Ammon's horn (tissue), 1 donor: Measurements from ENCODE around the gene NXNL2.

Experiments used
- DNase-seq: peaks from one replicate; pipeline ENCODE4 v3.0.0-alpha.2; 2016; ENCODE audit warnings: low spot score

NXNL2 gene

DNA sequence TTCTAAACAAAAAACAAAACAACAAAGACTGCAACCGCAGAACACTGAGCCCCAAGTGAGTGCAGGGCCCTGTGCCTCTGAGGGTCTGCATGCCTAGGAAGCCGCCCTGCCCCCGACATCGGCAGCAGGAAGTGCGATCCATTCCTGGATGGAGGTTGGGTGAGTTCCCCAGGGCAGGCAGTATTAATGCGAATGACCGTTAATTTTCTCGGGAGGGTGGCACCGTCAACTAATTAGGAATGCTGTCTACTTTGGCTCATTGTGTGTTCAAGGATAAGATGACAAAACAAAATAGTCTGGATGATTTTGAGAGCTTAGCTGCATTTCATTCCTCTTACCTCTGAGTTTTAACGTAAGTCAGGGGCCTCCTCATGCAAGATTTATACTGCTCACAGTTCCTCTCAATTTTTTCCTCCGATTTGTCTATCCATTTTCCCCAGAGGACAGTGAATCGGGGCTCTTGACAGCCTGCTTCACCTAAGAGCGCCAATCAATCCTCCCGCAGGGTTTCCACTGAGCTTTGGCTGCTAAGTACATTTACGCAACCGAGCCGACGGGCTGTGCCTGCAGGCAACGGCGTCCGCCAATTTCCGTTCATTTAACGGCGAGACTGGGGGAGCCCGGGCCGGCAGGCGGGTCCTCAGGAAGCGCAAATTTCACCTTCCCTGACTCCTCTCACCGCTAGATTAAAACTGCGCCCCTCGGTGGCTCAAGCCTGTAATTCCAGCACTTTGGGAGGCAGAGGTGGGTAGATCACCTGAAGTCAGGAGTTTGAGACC, 2.9 kb upstream of the NXNL2 start:
- DNase-seq, result no peak

DNA sequence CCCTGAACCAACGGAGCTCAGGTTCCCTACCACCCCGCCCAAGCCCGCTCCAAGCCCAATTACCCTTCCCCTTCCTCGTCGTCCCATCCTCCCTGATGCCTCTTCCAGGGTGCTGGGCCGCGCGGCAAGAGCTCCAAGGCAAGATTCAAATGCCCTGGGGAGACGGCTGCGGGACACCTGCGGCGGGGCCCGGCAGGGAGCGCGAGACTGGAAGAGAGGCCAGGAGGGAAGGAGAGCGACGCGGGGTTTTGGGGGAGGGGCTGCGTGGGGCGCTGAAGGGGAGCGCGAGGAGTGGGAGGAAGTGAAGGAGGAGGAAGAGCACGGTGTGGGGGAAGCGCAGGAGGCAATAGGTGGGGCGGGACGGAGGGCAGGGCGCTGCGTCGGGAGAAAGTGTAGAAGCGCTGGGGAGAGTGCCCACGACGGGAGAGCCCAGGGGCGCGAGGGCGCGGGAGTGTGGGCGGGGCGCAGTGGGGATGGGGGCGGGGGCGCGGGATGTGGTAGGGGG, 975 bp upstream of the NXNL2 start:
- no peak for DNase-seq

DNA sequence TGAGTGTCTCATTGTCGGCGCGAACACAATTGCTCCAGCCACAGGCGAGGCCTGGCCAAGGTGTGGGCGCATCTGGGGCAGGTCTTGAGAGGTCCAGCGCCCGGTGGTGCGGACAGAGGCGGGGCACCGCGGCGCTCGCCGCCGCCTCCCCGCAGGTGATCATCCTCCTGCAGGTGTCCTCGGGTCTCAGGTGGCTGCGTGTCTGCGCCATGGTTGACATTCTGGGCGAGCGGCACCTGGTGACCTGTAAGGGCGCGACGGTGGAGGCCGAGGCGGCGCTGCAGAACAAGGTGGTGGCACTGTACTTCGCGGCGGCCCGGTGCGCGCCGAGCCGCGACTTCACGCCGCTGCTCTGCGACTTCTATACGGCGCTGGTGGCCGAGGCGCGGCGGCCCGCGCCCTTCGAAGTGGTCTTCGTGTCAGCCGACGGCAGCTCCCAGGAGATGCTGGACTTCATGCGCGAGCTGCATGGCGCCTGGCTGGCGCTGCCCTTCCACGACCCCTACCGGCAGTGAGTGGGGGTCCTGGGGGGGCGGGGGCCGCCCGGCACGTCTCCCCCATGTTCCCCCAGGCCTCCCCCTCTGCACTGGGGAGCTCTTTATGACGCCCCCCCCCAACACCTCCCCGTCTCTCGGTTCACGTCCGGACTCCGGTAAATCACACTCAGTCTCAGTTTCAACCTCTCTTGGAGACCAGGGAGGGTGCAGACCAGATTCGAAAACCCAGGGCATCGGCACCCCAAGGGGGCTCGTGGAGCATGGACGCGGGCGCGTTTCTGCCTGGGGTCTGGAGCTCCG, 446 bp downstream of the NXNL2 start:
- no peak for DNase-seq

DNA sequence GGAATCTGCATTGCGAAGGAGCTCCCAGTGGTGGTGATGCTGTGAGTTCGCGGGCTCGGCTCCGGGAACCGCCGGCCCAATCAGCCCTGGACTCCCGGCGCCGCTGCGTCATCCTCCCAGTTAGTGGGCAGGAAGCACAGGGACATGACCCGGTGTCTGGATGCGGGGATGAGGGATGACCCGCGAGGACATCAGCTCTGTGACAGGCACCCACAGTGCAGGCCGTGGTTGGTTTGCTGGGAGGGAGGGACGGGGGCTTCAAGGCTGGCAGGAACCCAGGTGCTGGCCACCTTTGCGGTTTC, 996 bp downstream of the NXNL2 start:
- DNase-seq, result no peak

DNA sequence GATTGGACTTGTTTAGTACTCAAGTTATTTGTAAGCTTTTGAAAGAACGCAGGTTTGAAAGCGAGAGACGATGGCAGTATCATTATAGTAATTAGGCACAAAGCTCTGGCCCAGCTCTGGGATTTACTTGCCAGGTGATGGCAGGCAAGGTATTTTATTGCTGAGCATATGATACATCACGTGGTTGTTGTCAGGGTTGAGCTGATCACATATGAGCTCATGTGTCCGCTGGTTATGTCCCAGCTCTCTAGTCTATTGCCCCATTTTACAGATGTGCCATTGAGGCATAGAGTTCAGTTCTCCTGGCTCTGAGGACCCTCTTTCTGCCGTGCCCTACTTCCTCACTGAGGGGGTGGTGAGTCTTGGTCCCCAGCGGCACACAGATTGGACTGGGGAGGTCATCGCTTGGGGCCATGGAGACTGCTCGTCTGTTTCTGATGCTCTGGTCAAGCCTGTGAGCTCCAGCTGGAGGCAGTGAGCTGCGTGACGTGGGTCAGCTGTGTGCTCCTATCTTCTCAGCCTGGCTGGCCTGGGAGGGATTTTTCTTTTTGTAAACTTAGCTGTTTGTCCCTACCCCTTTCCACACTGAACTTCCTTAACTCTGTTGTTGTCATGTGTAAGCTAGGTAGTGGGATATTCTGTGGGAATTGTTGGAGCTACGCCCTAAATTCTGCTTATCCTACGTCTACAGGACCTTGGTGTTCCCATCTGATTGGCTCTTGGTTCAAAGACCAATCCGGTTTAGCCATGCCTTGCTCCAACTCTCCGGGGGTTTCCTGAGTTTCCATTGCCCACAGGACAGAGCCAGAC, 2.2 kb downstream of the NXNL2 start:
- no peak for DNase-seq

DNA sequence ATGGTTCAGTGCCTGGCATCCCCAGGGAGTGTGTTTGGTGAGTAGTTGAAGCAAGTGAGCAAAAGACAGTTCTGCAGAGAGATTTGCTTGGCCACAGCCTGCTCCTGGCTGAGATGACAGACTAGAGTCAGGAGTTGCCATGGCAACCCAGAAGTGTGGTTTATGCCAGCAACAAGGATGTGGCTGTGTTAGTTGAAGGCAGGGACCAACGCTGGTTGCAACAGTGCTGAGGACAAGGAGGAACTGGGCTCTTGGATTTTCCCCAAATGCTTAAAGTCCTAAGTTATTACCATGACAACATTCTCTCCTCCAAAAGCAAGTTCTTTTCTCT, 2.7 kb downstream of the NXNL2 start:
- peak; percentile 92 for DNase-seq

DNA sequence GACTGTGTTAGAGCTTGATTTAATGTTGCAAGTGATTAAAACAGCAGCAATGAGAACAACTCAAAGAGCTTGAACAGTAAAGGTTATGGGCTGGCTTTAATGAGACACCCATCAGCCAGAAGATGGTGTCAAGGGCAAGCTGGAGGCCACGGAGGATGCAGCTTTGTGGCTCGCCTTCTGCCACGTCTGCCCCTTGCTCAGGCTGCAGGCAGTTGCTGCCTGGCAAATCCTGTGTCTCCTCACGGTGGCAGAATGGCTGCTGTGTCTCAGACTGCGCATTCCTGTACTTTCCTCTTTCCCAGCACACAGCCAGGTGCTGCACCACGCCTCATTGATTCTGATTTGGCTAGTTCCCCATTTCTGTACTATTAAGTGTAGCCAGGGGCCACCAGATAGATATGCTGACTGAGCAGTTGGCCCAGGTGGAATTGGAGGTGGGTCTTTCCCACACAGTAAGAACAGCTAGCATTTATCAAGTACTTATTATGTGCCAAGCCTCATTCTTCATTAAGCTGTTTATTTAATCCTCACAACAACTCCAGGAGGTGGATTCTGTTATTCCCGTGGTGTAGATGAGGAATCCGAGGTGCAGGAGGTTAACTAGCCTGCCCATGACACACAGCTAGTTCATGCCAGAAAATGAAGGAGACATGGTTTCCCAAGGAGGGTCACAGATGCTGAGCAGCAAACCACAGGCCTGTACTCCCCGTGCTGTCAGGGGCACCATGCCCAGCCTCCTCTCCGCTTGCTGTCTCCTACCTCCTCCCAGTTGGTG, 3.5 kb downstream of the NXNL2 start:
- DNase-seq, result no peak

DNA sequence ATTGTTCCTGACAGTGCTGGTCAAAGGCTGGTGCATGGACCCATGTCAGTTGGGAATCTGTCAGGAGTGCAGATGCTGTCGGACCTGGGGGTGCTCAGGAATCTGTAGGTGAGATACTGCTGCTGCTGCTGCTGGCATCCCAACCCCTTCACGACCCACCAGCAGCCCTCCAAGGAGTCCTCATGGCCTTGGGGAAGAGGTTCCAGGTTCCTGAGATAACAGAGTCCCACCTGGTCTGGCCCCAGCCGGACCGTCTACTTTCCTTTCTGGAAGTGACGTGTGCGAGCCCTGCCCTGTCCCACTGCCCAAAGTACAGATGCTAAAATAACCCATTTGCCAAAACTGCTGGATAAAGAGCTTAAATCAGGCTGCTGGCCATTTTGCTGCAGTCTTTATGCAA, 4.3 kb downstream of the NXNL2 start:
- DNase-seq, result no peak

DNA sequence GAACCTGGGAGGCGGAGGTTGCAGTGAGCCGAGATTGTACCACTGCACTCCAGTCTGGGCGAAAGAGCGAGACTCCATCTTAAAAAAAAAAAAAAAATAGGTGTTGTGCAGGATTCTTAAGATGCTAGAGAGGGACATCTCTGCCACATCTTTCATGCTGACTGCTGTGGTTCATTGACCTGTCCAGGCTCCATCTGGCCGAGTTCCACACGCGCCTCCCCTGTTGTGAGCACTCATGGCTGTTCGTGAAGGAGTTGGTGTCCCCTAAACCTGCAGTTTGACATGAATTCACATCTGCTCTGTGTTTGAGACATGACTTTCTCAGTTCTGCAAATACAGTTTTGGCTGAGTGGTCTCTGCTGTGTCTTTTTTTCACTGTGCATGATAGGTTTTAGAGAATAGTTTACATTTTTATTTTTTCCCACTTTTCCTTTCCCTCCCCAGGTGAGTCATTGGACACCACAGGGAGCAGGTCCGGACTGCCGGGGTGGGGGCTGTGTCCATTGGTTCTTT, 5.3 kb downstream of the NXNL2 start:
- DNase-seq, result no peak

DNA sequence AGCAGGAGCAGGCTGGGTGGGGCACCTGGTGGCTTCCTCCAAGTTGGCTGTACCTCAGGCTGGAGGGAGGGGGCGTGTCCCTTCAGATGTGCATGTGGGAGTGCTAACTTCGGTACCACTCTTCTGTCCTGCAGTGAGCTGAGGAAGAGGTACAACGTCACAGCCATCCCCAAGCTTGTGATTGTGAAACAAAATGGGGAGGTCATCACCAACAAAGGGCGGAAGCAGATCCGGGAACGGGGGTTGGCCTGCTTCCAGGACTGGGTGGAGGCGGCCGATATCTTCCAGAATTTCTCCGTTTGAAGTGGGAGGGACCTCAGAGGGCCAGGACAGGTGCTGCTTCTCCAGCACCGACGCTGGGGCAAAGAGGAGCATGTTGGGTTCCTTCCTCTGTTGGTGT, 9.3 kb downstream of the NXNL2 start:
- DNase-seq, result no peak

DNA sequence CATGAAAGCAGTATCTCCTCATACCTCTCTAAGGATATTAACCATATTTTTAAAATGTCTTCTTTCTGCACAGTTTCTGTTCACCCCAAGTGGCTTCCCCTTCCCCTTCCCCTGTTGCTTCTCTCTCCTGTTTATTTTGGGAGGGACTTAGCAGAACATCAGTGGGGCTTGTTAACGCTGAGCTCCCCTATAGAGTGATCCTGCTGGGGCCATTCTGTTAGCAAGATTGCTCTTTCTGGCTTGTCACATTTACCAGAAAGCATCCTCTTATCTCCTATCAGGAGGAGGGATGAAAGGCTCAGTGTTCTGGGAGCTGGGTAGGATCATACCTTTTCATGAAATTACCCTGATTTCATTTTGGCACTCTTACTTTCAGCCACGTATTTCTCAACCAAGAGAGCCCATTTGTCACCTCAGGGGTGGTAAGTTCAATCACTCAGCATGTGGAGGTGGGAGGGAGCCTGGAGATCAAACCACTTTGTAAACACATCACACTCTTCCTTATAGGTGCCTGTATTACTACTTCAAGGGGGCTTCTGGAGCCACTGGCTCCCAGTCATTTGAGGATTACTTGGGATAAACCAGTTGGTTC, 16.7 kb downstream of the NXNL2 start:
- no peak for DNase-seq

DNA sequence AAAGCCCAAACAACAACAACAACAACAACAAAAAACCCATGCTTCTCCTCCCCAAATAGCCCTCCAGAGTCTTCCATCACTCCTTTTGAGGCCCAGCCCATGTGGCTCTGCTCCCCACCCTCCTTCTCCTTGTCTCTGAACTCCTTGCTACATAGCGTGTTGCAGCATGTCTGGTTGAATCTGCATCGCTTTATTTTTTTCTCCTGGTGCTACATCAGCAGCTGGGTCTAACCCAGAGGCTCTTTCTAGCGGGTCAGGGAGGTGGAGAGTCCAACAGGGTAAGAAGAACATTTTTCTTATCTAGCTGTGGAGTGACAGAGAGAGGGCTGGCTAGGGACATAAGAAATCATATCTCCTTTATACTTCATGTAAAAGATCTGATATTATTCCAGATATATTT, 18.4 kb downstream of the NXNL2 start:
- no peak for DNase-seq

DNA sequence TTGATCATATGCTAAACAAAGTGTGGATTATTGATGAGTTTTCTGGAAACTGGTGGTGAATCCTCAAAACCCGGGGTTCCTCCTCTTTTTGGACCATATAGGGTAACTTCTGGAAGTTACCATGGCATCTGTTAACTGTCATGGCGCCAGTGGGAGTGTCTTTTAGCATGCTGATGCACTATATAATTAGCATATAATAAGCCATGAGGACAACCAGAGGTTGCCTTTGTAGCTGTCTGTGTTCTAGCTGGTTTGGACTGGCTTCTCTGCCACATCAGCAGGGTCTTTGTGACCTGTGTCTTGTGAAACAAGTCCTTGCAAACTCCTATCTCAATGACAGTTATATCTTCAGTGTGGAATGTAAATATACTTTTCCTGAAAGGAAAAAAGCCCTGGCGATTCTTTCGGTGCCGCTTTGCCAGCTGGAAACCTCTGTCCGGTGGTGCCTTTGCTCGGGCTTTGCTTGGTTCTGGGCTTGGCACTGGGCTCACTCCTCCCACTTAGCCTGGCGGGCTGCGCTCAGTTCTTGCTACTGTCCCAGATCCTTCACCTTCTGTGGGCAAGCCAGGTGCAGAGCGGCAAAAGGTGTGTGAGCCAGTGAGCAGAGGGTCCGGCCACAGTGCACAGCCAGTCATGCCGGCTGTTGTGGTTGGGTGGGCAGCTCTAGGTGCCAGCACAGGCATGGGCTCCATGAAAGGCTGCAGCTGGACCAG, 20.4 kb downstream of the NXNL2 start:
- DNase-seq, result no peak

DNA sequence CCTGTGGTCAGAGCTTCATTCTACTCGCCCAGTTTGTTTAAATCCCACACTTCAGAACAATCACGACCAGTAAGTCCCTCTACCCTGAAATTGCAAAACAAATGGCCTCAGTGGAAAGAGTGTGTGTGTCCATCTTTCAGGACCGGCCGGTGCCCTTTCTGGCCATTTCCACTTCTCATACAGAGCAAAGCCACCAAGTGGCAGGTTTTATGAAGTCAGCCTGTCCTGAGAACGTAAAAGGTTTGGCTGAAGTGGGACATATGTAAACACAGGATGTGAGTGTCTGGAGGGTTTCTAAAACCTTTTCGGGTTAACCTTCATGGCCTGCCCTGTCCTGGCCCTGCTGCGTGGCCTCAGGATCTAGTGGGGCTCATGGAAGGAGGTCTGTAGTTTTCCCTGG, 24.7 kb downstream of the NXNL2 start:
- no peak for DNase-seq

DNA sequence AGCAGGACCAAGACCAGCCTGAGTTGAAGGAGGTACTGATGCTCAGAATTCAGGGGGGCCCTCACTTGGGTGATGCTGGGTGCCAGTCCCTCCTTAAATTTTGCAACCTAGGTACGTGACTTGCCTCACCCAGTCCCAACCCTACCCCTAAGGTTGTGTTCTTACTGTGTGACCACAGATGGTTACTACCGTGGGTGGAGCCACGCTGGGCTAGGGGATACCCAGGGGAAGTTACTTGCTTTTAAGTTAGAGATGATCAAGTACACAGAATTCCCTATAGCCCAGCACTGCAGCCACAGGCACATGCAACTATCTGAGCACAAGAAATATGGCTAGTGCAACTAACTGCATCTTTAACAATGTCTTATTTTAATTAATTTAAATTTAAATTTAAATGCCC, 32.9 kb downstream of the NXNL2 start:
- DNase-seq, result no peak

DNA sequence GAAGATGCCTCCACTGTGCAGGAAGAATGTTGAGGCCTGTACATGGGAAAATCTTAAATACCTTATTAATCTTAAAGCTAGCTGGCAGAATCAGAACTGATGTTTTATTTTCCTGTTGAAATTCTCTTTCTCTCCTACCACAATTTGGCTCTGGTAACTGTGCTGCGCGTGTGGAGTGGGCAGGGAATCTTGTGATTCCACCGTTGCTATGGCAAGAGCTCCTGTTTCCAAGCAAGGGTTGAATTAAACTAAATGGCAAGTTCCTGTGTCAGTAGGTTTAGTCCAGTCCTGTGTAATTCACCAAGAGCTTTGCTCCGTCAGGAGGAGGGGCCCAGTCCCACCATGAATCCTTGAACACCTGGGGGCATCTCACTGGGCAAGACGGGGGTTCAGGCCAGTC, 36.4 kb downstream of the NXNL2 start:
- DNase-seq, result peak; percentile 78

DNA sequence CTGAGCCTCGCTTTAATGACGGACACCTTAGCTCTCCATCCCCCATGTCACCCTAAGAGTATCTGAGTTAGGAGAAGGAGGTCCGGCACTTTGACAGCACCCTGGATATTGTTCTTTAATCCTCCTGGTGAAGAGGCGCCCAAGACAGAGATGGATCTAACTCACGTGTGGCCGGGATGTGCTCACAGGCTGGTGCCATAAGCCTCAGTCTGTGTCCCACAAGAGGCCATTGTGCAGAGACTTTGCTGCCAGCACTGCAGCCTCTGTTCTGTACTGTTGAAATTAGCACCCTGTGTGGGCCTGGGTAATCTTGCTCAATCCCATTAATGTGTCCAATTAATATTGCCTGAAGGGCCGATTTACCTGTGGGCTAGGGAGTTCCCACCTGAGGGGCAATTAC, 37.7 kb downstream of the NXNL2 start:
- no peak for DNase-seq

DNA sequence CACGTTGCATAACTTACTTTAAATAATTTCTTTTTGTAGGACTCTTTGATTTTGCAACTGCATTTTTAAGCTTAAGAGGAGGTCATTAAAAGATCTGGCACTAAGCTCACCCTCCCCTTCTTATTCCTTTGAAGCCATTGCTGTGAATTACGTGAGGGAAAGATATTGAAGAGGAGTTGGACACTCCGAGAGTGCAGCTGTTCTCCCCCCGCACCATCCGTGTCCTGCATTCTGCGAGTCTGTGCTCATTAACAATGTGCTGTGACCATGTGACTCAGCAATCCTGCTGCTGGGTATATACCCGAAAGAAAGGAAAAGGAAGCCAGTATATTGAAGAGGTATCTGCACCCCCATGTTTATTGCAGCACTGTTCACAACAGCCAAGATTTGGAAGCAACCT, 40.0 kb downstream of the NXNL2 start:
- peak; percentile 66 for DNase-seq

DNA sequence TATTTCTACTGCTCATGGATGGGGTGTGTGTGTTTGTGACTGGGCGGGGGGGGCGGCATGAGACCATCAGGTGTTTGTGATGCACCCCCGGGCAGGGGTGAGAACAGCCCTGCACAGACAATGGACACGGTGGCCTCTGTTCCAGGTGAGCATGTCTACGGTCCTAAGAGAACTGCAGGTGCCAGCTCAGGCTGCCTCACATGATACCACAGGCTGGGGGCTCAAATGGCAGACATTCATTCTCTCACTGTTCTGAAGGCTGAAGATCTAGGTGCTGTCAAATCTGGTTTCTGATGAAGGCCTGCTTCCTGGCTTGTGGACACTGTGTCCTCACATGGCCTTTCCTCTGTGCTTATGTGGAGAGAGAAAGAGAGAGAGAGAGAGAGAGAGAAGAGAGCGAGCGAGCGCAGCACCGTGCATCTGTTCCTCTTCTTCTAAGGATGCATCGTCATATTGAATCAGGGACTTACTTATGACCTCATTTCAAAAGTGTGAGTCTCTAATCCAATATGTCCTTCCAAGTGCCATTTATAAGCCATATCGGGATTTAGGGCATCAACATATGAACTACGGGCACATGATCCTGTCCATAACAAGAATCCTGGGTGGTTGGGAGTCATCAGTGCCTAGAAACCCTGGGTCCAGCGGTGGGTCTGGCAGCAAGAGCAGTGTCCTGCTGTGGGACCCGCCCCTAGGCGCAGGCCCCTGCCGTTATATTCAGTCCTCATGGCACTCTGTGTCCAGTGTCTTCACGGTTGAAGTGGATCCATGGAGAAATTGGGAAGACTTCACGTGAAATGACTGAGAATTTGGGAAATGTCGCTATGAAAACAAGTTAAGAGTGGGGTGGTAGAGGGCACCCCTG, 42.5 kb downstream of the NXNL2 start:
- no peak for DNase-seq
